CD4-positive, alpha-beta T cell treated with Interleukin-10 for 1 hour (primary cell): Measurements from ENCODE around the gene DLG2.
"Not testable (repeated sequence)": the region's sequence is repeated elsewhere in the genome, so short reads cannot be mapped to it uniquely, and the experiment has no call there.

Source experiments
- DNase-seq: peaks from one replicate; pipeline ENCODE4 v3.0.0-alpha.2; 2020

Gene DLG2

GRCh38 chr11:85634747-85635146 lies 7.6 kb upstream of the DLG2 start:
- DNase-seq, result no peak

DNA sequence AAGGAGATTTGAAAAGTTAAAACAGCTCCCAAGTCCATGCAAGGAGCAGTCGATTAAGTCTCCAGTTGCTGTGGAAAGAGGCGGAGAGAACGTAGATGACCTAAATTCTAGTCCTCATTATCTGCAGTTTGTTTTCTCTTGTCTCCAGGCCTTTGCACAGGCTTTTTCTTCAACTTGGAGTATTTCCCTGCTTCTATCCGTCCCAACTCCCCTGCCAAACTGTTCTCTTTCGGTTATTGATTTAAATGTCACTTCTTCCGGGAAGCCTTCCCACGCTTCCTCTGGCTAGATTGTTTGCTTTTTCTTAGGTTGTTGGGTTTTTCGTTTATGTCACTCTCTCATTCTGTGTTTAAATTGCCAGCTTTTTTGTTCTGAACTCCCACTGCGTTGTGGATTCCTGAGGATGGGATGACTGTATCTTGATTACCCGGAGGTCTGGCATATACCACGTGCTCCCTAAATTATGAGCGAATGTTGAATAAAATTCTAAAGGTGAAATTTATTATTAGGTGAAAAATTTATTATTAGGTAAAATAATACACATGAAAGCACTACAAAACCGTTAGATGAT lies 1.7 kb upstream of the DLG2 start:
- no peak for DNase-seq

DNA sequence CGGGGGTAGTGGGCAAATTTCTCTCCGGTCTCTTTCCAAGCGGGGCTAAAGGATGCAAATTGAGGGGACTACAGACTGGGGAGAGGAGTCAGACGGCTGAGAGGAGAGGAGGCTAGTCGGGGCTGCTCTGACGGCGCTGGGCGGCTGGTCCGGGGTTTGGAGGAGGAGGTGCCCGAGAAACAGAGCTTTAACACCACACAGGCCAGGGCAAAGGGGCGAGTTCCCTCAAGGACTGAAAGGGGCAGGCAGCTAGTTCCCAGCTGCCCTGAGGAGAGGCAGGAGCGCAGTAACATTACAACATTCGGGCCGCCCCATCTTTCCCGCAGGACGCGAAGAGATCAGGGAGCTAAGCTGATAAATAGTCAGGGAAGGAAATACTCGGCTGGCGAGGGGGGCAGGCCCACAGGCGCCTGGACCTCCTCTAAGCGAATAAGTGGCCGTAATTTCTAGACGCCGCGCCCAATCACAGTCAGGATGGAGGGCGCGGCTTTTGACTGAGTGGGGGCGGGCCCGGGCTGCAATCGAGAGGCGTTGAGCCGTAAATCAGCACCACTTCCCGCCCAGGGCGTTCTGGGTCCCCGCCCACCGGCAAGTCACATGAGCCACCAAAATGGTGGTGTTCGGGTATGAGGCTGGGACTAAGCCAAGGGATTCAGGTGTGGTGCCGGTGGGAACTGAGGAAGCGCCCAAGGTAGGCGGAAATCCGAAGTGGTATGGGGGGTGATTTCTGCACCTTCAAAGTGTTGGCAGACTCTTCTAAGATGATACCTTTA lies 1.0 kb upstream of the DLG2 start, which contains the start of gene TMEM126B:
TSS of gene TMEM126B (plus strand) at position 596 of the 773 bp plus-strand sequence. CDS start at position 611, 15 bp downstream.
- DNase-seq, result peak; percentile 95

DNA sequence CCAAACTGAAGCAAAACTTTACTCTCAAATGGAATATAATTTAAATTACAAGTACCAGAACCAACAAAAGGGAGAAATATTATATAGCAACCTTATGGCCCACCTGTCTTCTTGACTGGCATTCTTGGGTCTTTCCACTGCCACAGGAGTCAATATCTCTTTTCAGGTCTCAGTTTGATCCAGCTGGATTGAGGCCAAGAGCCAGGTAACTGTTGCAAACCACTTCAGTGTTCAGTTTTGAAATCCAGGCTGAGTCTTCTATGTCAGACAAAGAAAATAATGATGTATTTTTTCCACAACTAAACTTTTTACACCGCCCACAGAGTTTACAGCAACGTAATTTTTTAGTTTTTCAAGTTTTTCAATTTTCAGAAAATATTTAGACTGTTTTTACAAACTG lies 648 bp downstream of the DLG2 start:
- DNase-seq, result no peak

DNA sequence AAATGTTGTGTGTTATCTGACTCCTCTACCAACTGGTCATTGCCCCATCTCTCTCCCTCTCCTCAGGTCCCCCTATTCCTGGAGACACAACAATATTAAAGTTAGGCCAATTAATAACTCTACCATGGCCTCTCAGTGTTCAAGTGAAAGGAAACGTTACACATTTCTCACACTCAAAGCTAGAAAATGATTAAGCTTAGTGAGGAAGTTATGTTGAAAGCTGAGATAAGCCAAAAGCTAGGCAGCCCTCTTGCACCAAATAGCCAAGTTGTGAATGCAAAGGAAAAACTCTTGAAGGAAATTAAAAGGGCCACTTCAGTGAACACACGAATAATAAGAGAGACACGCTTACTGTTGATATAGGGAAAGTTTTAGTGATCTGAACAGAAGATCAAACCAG lies 6.9 kb downstream of the DLG2 start:
- DNase-seq, result no peak

- no peak for DNase-seq
Measured at GRCh38 chr11:85619499-85619898, 7.6 kb downstream of the DLG2 start.

DNA sequence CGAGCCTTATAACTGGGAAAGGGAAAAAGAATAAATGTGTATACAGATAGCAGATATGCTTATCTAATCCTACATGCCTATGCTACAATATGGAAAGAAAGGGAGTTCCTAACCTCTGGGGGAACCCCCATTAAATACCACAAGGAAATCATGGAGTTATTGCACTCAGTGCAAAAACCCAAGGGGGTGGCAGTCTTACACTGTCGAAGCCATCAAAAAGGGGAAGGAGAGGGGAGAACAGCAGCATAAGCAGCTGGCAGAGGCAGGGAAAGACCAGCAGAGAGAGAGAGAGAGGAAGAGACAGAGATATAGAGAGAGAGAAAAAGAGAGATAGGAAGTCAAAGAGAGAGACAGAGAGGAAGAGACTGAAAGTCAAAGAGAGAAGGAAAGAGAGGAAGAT lies 15.5 kb downstream of the DLG2 start:
- not testable (repeated sequence) for DNase-seq

DNA sequence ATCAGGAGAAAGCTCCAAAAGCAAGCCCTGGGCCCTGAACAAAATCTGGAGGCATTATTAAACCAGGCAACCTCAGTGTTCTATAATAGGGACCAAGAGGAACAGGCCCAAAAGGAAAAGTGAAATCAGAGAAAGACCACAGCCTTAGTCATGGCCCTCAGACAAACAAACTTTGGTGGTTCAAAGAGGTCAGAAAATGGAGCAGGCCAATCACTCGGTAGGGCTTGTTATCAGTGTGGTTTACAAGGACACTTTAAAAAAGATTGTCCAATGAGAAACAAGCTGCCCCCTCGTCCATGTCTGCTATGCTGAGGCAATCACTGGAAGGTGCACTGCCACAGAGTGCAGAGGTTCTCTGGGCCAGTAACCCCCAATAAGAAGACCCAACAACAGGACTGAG lies 17.9 kb downstream of the DLG2 start:
- DNase-seq, result not testable (repeated sequence)

- not testable (repeated sequence) for DNase-seq
Measured at GRCh38 chr11:85608621-85609020, 18.5 kb downstream of the DLG2 start.

- DNase-seq, result not testable (repeated sequence)
Measured at GRCh38 chr11:85606237-85606636, 20.9 kb downstream of the DLG2 start.

DNA sequence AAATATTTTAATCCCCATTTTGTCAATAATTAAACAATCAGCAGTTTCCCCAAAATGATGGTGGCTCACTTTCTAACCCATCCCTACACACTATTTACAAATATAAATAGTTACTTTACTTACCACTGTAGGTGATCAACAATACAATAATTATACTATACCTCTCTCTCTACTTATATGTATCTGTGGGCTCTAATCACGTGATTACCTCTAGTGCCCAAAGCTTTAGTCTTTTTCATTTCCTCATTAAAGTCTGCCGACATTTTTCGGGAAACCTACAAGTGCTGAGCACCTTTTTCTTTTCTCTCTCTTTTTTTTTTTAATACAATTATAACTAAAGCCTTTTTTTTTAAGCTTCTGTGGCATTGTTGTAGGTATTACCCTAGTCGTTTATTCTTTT lies 23.9 kb downstream of the DLG2 start:
- no peak for DNase-seq

- no peak for DNase-seq
Measured at GRCh38 chr11:85602526-85603213, 24.5 kb downstream of the DLG2 start.

DNA sequence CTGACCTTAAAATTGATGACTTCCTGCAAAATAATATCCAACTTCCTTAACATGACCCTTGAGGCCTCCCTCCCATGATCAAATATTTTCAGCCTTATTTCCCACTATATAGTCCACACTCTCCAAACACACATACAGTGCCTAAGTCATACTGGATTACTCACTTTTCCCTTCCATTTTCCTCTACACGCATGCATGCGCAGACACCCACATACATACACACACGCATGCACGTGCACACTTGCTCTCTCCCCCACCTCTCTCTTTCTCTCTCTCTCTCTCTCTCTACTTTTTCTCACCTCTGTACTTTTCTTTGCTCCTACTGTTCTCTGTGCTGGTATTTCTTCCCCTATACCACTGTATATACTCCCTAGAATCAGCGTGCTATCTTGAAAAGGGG lies 28.1 kb downstream of the DLG2 start:
- no peak for DNase-seq

GRCh38 chr11:85596886-85597285 lies 30.3 kb downstream of the DLG2 start:
- no peak for DNase-seq

DNA sequence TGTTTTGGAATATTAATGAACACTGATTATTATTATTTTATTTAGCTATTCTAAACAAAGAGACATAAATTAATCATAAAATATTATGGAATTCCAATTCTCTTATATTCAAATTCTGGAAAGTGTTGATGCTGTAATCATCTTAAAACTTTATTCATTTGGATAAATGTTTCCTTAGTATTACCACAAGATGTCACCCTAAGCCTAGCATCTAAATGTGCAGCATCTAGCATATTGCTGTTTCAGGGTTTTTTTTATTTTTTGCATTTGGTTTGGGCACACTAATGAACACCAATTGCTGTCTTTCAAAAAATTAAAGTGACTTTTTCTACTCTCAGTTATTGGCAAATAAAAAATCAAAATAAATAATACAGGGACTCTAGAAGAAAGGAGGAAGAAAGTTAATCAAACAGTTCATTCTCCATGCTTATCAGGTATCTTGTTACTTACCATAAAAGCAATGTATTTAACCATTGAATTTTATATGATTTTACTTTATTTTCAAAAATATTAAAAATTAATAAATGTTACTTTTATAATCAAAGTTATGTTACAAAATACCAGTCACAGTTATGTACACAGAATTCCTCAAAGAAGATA lies 31.8 kb downstream of the DLG2 start:
- DNase-seq, result peak; percentile 62

GRCh38 chr11:85590848-85591483 lies 36.2 kb downstream of the DLG2 start:
- DNase-seq, result no peak

DNA sequence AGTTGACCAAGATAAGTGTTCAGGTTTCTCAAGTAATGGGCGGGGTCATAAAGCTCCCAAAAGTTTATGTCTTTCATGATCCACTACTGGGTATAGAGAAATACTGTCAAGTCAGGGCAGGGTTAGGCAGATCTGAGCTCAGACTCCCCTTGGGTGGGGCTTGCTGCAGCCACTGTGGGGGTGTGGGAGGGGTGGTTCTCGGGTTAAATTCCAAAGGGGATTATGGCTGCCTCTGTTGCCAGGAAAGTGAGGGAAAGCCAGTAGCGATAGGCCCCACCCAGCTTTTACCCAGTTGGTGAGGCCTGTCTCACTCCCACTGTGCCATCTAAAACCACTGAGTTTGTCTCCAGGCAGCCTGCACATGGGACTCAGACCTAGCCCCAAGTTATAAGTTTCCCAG lies 37.8 kb downstream of the DLG2 start:
- DNase-seq, result no peak

GRCh38 chr11:85582111-85582510 lies 45.0 kb downstream of the DLG2 start:
- no peak for DNase-seq

DNA sequence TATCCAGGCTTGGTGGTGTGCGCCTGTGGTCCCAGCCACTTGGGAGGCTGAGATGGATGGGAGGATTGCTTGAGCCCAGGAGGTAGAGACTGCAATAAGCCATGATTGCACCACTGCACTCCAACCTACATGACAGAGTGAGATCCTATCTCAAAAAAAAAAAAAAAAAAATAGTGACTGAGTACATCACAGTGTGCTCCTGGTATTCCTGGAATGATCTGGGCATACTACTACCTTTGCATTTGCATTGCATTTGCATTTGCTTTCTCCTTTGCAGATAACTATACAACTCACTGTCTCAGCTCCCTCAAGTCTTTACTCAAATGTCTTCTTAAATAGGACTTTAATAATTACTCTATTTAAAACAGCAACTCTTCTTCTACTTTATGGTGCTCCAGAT lies 51.8 kb downstream of the DLG2 start:
- DNase-seq, result no peak

DNA sequence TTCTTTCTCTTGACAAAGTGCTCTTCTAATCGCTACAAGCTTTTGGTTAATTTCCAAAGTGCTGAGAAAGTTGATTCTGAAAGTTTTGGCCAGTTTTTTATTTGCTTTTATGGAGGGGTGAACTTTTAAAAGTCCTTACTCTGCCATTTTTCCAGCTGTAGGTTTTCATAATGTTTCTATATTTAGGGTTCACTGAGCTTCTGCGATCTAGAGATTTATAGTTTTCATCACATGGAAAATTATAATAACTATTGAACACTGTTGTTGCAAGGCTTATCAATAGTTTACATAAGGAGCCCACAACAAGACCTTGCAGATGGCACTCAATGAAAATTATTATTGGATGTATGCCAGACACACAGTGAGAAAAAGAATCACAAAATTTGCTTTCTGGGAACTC lies 55.1 kb downstream of the DLG2 start:
- DNase-seq, result no peak

GRCh38 chr11:85569525-85569924 lies 57.6 kb downstream of the DLG2 start:
- no peak for DNase-seq

- no peak for DNase-seq
Measured at GRCh38 chr11:85558411-85558810, 68.7 kb downstream of the DLG2 start.

DNA sequence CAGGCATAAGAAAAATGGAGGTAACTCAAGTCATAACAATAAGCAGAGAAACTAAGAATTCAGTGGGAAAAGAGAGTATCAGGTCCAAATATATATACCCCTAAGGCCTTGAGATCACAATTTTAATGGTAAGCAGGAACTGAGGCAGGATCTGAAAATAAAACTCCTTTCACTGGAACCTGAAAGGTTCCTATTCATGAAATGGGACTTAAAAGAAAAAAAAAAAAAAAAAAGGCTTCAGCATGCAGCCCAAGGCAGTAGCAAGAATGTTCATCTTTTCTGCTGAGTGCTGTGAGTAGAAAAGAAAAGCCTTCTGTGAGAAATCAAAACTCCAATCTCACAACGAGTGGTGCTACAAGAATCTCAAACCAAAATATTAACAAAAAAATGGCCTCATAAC lies 75.3 kb downstream of the DLG2 start:
- DNase-seq, result no peak
